Temporal lobe (tissue), 1 donor: Measurements from ENCODE around the gene OPN1MW. TPM values are rescaled to one million over a fixed set of nuclear protein-coding genes. Genes with fewer than 3 reads are reported as not detected.

Source experiments
- total RNA-seq: library from RNA; depleted of rRNA; stranded (reverse); fragments of >200 nt; gene quantifications from one replicate; pipeline ENCODE4 v1.2.3, GENCODE V29; 2014

OPN1MW gene
- total RNA-seq, 1 donor from 2014 or later = not detected

Other genes with a start within 250 kb of the OPN1MW start
- 18.7 TPM for gene NAA10, start 247.6 kb upstream of the OPN1MW start, total RNA-seq
- 1.5 TPM for gene RENBP, start 238.0 kb upstream of the OPN1MW start, total RNA-seq
- 20.4 TPM for gene HCFC1, start 210.8 kb upstream of the OPN1MW start, total RNA-seq
- gene TMEM187, start 209.8 kb upstream of the OPN1MW start, total RNA-seq = 1.7 TPM
- 10.6 TPM for gene IRAK1, start 162.7 kb upstream of the OPN1MW start, total RNA-seq
- gene MECP2, start 84.9 kb upstream of the OPN1MW start, total RNA-seq = 28.8 TPM
- gene OPN1LW, start 38.4 kb upstream of the OPN1MW start, total RNA-seq = not detected
- not detected for gene OPN1MW2, start 37.2 kb downstream of the OPN1MW start, total RNA-seq
- not detected for gene OPN1MW3, start 75.0 kb downstream of the OPN1MW start, total RNA-seq
- gene TEX28, start 112.5 kb downstream of the OPN1MW start, total RNA-seq = not detected
- 3.4 TPM for gene TKTL1, start 113.2 kb downstream of the OPN1MW start, total RNA-seq
- 88.8 TPM for gene FLNA, start 192.0 kb downstream of the OPN1MW start, total RNA-seq
- 14.0 TPM for gene EMD, start 196.7 kb downstream of the OPN1MW start, total RNA-seq
- gene RPL10, start 215.8 kb downstream of the OPN1MW start, total RNA-seq = 2,159 TPM
- gene DNASE1L1, start 226.7 kb downstream of the OPN1MW start, total RNA-seq = 4.2 TPM
- 9.3 TPM for gene TAFAZZIN, start 228.9 kb downstream of the OPN1MW start, total RNA-seq
- gene ATP6AP1, start 246.1 kb downstream of the OPN1MW start, total RNA-seq = 41.8 TPM